Kidney (tissue), 14 donors: Measurements from ENCODE around the gene DAB1. TPM values are rescaled to one million over a fixed set of nuclear protein-coding genes. Genes with fewer than 3 reads are reported as not detected.

Experiments used
- DNase-seq, 5 donors: peaks; one replicate each; pipeline ENCODE4 v3.0.0-alpha.2; 2013 to 2020
- FAIRE-seq: peaks from 2 replicates; lab custom pipeline; 2012; peaks lifted over from hg19 to GRCh38; lab: Jason Lieb, UNC
- H3K27ac ChIP-seq, 2 donors: one replicate each; pipeline ENCODE4 v1.7.0; 2013; ENCODE audit warnings: low read depth in 2 of 2, low read length in 2 of 2, inconsistent platforms in 1 of 2
- H3K27me3 ChIP-seq: one replicate; pipeline ENCODE4 v1.7.1; 2013; ENCODE audit warnings: low read length, inconsistent platforms; ENCODE audit not compliant: control insufficient read depth, insufficient read depth
- H3K36me3 ChIP-seq, 3 donors: one replicate each; pipeline versions ENCODE4 v1.7.0 to v1.7.1; 2013; ENCODE audit warnings: low read length in 3 of 3, control low read depth in 1 of 3, inconsistent platforms in 1 of 3; ENCODE audit not compliant: insufficient read depth in 3 of 3, control insufficient read depth in 2 of 3
- H3K4me1 ChIP-seq, 3 donors: one replicate each; pipeline versions ENCODE4 v1.7.0 to v1.7.1; 2013; ENCODE audit warnings: low read length in 3 of 3, inconsistent platforms in 1 of 3, low read depth in 1 of 3; ENCODE audit not compliant: control insufficient read depth in 2 of 3, insufficient read depth in 2 of 3
- H3K4me3 ChIP-seq, 3 donors: one replicate each; pipeline versions ENCODE4 v1.7.0 to v1.8.1; 2013; ENCODE audit warnings: low read length in 3 of 3, control low read depth in 1 of 3, inconsistent platforms in 1 of 3
- H3K9ac ChIP-seq, 3 donors: one replicate each; pipeline versions ENCODE4 v1.7.0 to v1.7.1; 2013; ENCODE audit warnings: low read length in 3 of 3, control low read depth in 1 of 3, inconsistent platforms in 1 of 3
- H3K9me3 ChIP-seq, 3 donors: one replicate each; pipeline versions ENCODE4 v1.7.0 to v1.7.1; 2013; ENCODE audit warnings: low read length in 3 of 3, control low read depth in 1 of 3, inconsistent platforms in 1 of 3; ENCODE audit not compliant: control insufficient read depth in 2 of 3, insufficient read depth in 1 of 3
- CTCF ChIP-seq: IDR thresholded peaks from 3 replicates; pipeline ENCODE4 v1.5.1; 2012; ENCODE audit warnings: mild to moderate bottlenecking, moderate library complexity, borderline replicate concordance; ENCODE audit not compliant: insufficient read depth; ENCODE audit errors: extremely low read depth
- intact Hi-C: fragments of 100-400 bp; cut with DNase I; formaldehyde crosslinking; loops from one replicate; pipeline ENCODE4 v1.11.1; 2022
- polyA plus RNA-seq: library from polyadenylated mRNA; stranded (reverse); fragments of 350-450 nt; fragmentation: Illumina TruSeq; extraction: RNeasy Lipid Tissue Mini Kit (QIAGEN cat#74804); gene quantifications from one replicate; pipeline ENCODE4 v1.2.3, GENCODE V29; 2014; ENCODE audit warnings: low read depth, low replicate concordance; ENCODE audit not compliant: insufficient read depth
- total RNA-seq: library from RNA; stranded (reverse); fragmentation: NEBNext Ultra II Directional; extraction: Animal tissue kit (Norgen Biotek cat#: 25700); gene quantifications from one replicate; pipeline ENCODE4 v1.2.1, GENCODE V29; 2021
- donor health status: control.
- donor health status: control.
- donor health status: control.
- donor health status: control.
- donor health status: control.
- donor health status: DM: yes; HTN: yes; CAD: no.
- donor health status: Normal renal cell carcinoma (clear cell type).

DAB1 gene
- total and polyA plus RNA-seq, 2 donors from 2014 or later, result 2.3 TPM; not detected in 1

- H3K36me3 ChIP-seq, result no peaks in the 10 kb centered on the region
- H3K4me3 ChIP-seq, result no peak overlapping the region
- no peak for FAIRE-seq
- intact Hi-C loops, result no loop called here
- no peaks in the 10 kb centered on the region for H3K4me1 ChIP-seq
- H3K9me3 ChIP-seq, result no peaks in the 10 kb centered on the region
- H3K9ac ChIP-seq, result no peak overlapping the region
- no peak for TF ChIP-seq CTCF
- H3K27me3 ChIP-seq, result no peaks in the 10 kb centered on the region
- H3K27ac ChIP-seq, result no peak overlapping the region
- DNase-seq, result no peak
These were observed 358.4 kb downstream of the DAB1 start for GRCh38 chr1:57065442-57065841.

GRCh38 chr1:57064379-57065140, 359.3 kb downstream of the DAB1 start:
- Histone ChIP-seq H3K9ac (no peak overlapping the region), H3K36me3 (no peaks in the 10 kb centered on the region), H3K9me3 (no peaks in the 10 kb centered on the region), H3K27me3 (no peaks in the 10 kb centered on the region), H3K4me3 (no peak overlapping the region), H3K27ac (no peak overlapping the region), H3K4me1 (no peaks in the 10 kb centered on the region)
- FAIRE-seq (no peak), DNase-seq (peak in 3 of 5 donors; percentile 20 to 77 (median 66))
- intact Hi-C loops, result no loop called here
- TF ChIP-seq CTCF, result no peak

- FAIRE-seq (no peak), DNase-seq (no peak)
These were observed 360.3 kb downstream of the DAB1 start for GRCh38 chr1:57063406-57064125.

More at GRCh38 chr1:57063406-57064125, 360.3 kb downstream of the DAB1 start:
- no peak overlapping the region for H3K4me3 ChIP-seq
- TF ChIP-seq CTCF, result no peak
- H3K9ac ChIP-seq, result no peak overlapping the region
- no peak overlapping the region for H3K27ac ChIP-seq
- no peaks in the 10 kb centered on the region for H3K9me3 ChIP-seq
- intact Hi-C loops, result no loop called here
- H3K27me3 ChIP-seq, result no peaks in the 10 kb centered on the region
- peaks cover 0 to 2% (median 0%) of the 10 kb centered on the region in 3 donors for H3K4me1 ChIP-seq
- no peaks in the 10 kb centered on the region for H3K36me3 ChIP-seq
